A204.1 (cell line): ENCODE measurements around the gene RPL19.

ENCODE experiments used
- FAIRE-seq: peaks from 2 replicates; lab custom pipeline; 2012; peaks lifted over from hg19 to GRCh38; lab: Jason Lieb, UNC

RPL19 gene

GRCh38 chr17:39173080-39173479, 27.0 kb upstream of the RPL19 start:
- FAIRE-seq = no peak

GRCh38 chr17:39173526-39174274, 26.4 kb upstream of the RPL19 start:
- no peak for FAIRE-seq

GRCh38 chr17:39174920-39175694, 25.0 kb upstream of the RPL19 start:
- FAIRE-seq = no peak

GRCh38 chr17:39175695-39176093, 24.4 kb upstream of the RPL19 start:
- no peak for FAIRE-seq

GRCh38 chr17:39177256-39177655, 22.8 kb upstream of the RPL19 start:
- FAIRE-seq = no peak

- FAIRE-seq = no peak
These were observed 21.5 kb upstream of the RPL19 start for GRCh38 chr17:39178536-39178935.

GRCh38 chr17:39181303-39181702, 18.8 kb upstream of the RPL19 start:
- no peak for FAIRE-seq

GRCh38 chr17:39183045-39183444, 17.0 kb upstream of the RPL19 start:
- no peak for FAIRE-seq

- no peak for FAIRE-seq
These were observed 16.4 kb upstream of the RPL19 start for GRCh38 chr17:39183720-39184119.

GRCh38 chr17:39186481-39187002, 13.5 kb upstream of the RPL19 start:
- no peak for FAIRE-seq

- FAIRE-seq = no peak
These were observed 12.8 kb upstream of the RPL19 start for GRCh38 chr17:39187152-39187830.

- no peak for FAIRE-seq
These were observed 8.2 kb upstream of the RPL19 start for GRCh38 chr17:39191750-39192510.

GRCh38 chr17:39192901-39193300, 7.2 kb upstream of the RPL19 start:
- no peak for FAIRE-seq

GRCh38 chr17:39193346-39193745, 6.7 kb upstream of the RPL19 start:
- no peak for FAIRE-seq

GRCh38 chr17:39194089-39194984, 5.7 kb upstream of the RPL19 start:
- no peak for FAIRE-seq

- FAIRE-seq = no peak
These were observed 5.0 kb upstream of the RPL19 start for GRCh38 chr17:39194985-39195524.

- FAIRE-seq = no peak
These were observed 4.4 kb upstream of the RPL19 start for GRCh38 chr17:39195568-39196160.

GRCh38 chr17:39196241-39196807, 3.8 kb upstream of the RPL19 start:
- no peak for FAIRE-seq

GRCh38 chr17:39196808-39197291, 3.2 kb upstream of the RPL19 start:
- no peak for FAIRE-seq
